Hematopoietic multipotent progenitor cell treated with erythropoietin and hydrocortisone succinate and interleukin-3 and kit ligand, for 4 days (in vitro differentiated cells): ENCODE data around the gene PRKN.

Experiments used
- DNase-seq: peaks from one replicate; pipeline ENCODE4 v3.0.0-alpha.2; 2015

The PRKN gene

GRCh38 chr6:162157167-162157870 is 570.2 kb downstream of the PRKN start:
- peak; percentile 12 for DNase-seq

GRCh38 chr6:162156146-162156545 is 571.4 kb downstream of the PRKN start:
- DNase-seq, result no peak

GRCh38 chr6:162154930-162155329 is 572.6 kb downstream of the PRKN start:
- no peak for DNase-seq

- no peak for DNase-seq
Measured at GRCh38 chr6:162154001-162154400, 573.6 kb downstream of the PRKN start.

GRCh38 chr6:162153120-162153519 is 574.4 kb downstream of the PRKN start:
- no peak for DNase-seq

- DNase-seq, result peak; percentile 25
Measured at GRCh38 chr6:162151021-162151665, 576.4 kb downstream of the PRKN start.

GRCh38 chr6:162150295-162150694 is 577.3 kb downstream of the PRKN start:
- DNase-seq, result no peak

- no peak for DNase-seq
Measured at GRCh38 chr6:162149786-162150185, 577.8 kb downstream of the PRKN start.

- DNase-seq, result no peak
Measured at GRCh38 chr6:162147805-162148204, 579.8 kb downstream of the PRKN start.

- DNase-seq, result no peak
Measured at GRCh38 chr6:162147281-162147680, 580.3 kb downstream of the PRKN start.

- DNase-seq, result no peak
Measured at GRCh38 chr6:162140251-162140852, 587.2 kb downstream of the PRKN start.

GRCh38 chr6:162125659-162126058 is 601.9 kb downstream of the PRKN start:
- DNase-seq, result no peak

GRCh38 chr6:162124710-162125435 is 602.7 kb downstream of the PRKN start:
- DNase-seq, result no peak

GRCh38 chr6:162123797-162124196 is 603.8 kb downstream of the PRKN start:
- DNase-seq, result peak; percentile 49

GRCh38 chr6:162119341-162119740 is 608.2 kb downstream of the PRKN start:
- peak; percentile 60 for DNase-seq

GRCh38 chr6:162118706-162119105 is 608.9 kb downstream of the PRKN start:
- no peak for DNase-seq

GRCh38 chr6:162116902-162117525 is 610.6 kb downstream of the PRKN start:
- DNase-seq, result no peak

- no peak for DNase-seq
Measured at GRCh38 chr6:162109480-162110050, 618.0 kb downstream of the PRKN start.

- DNase-seq, result no peak
Measured at GRCh38 chr6:162108041-162108440, 619.5 kb downstream of the PRKN start.

GRCh38 chr6:162100096-162100495 is 627.5 kb downstream of the PRKN start:
- no peak for DNase-seq

- DNase-seq, result peak; percentile 42
Measured at GRCh38 chr6:162099685-162100084, 627.9 kb downstream of the PRKN start.

GRCh38 chr6:162092816-162093502 is 634.6 kb downstream of the PRKN start:
- no peak for DNase-seq
